Ovary (tissue), 9 donors: Measurements from ENCODE around the gene USP2. TPM values are rescaled to one million over a fixed set of nuclear protein-coding genes. Genes with fewer than 3 reads are reported as not detected.

Source experiments
- DNase-seq, 5 donors: peaks; one replicate each; pipeline ENCODE4 v3.0.0-alpha.2; 2019 to 2020
- H3K27ac ChIP-seq, 2 donors: fragments of 200-600 bp; one replicate each; pipeline versions ENCODE4 v1.5.1 to v1.8.0; 2019 to 2022
- H3K27me3 ChIP-seq: fragments of 200-600 bp; one replicate; pipeline ENCODE4 v1.8.0; 2022
- H3K36me3 ChIP-seq: fragments of 200-600 bp; sonication (generic); one replicate; pipeline ENCODE4 v1.5.1; 2019
- H3K4me1 ChIP-seq: one replicate; pipeline ENCODE4 v1.8.1; 2013; ENCODE audit warnings: mild to moderate bottlenecking, moderate library complexity; ENCODE audit not compliant: insufficient read depth
- H3K4me3 ChIP-seq: fragments of 200-600 bp; sonication (generic); one replicate; pipeline ENCODE4 v1.5.1; 2017
- H3K9me3 ChIP-seq, 2 donors: fragments of 200-600 bp in 1 of 2; sonication (generic) in 1 of 2; one replicate each; pipeline versions ENCODE4 v1.5.1 to v1.8.1; 2013 to 2019; ENCODE audit warnings: mild to moderate bottlenecking in 1 of 2, moderate library complexity in 1 of 2
- CTCF ChIP-seq, 3 donors: fragments of 450-650 bp in 2 of 3; fragments of 200-600 bp in 1 of 3; IDR thresholded peaks; one replicate each; pipeline versions ENCODE4 v1.5.1 to v1.8.0; 2016 to 2022; ENCODE audit warnings: antibody characterized with exemption in 3 of 3, mild to moderate bottlenecking in 1 of 3
- EP300 ChIP-seq: sonication (generic); formaldehyde crosslinking; IDR thresholded peaks from one replicate; pipeline ENCODE4 v1.6.1; 2017; ENCODE audit warnings: antibody characterized with exemption
- POLR2A ChIP-seq: fragments of 450-650 bp; IDR thresholded peaks from one replicate; pipeline ENCODE4 v1.6.1; 2017; ENCODE audit warnings: antibody characterized with exemption, mild to moderate bottlenecking, moderate library complexity
- WGBS, 3 donors: extraction: QIAGEN DNeasy Blood & Tissue Kit in 1 of 3; methylation state at CpG; one replicate each; pipeline versions ENCODE4 v1.1.5 to v1.1.7; 2013 to 2017; 5-methylcytosine and 5-hydroxymethylcytosine counted together
- intact Hi-C, 4 donors: fragments of 100-400 bp; cut with DNase I; formaldehyde crosslinking; loops; one replicate each; pipeline versions ENCODE4 v1.11.0 to v1.15.1; 2022 to 2023
- polyA plus RNA-seq, 2 donors: library from polyadenylated mRNA; stranded (reverse); fragments of 200-250 nt in 1 of 2; fragments of 350-450 nt in 1 of 2; fragmentation: Illumina TruSeq in 1 of 2; extraction: RNeasy Lipid Tissue Mini Kit (QIAGEN cat#74804) in 1 of 2; gene quantifications; one replicate each; pipeline ENCODE4 v1.2.3, GENCODE V29; 2013 to 2014
- total RNA-seq, 7 donors: library from RNA; depleted of rRNA in 2 of 7; stranded (reverse); fragments of >200 nt in 2 of 7; fragmentation: NEBNext Ultra II Directional in 3 of 7; extraction: Animal tissue kit (Norgen Biotek cat#: 25700) in 3 of 7; gene quantifications; one replicate each; pipeline versions ENCODE4 v1.1.0 to v1.2.4, GENCODE V29; 2016 to 2023
- donor health status: DM: no; HTN: no; CAD: no; lungs with moderate emphysema.
- donor health status: DM: no; HTN: no; CAD: no.
- donor health status: Bipolar disorder and iron deficiency.
- donor health status: DM: yes; HTN: yes; CAD: no.
- donor health status: DM: no; HTN: no; CAD: no.
- donor health status: DM: yes; HTN: yes; CAD: no.

The USP2 gene
- total and polyA plus RNA-seq, 9 donors = 1.0 to 16.9 (median 4.0) TPM

DNA sequence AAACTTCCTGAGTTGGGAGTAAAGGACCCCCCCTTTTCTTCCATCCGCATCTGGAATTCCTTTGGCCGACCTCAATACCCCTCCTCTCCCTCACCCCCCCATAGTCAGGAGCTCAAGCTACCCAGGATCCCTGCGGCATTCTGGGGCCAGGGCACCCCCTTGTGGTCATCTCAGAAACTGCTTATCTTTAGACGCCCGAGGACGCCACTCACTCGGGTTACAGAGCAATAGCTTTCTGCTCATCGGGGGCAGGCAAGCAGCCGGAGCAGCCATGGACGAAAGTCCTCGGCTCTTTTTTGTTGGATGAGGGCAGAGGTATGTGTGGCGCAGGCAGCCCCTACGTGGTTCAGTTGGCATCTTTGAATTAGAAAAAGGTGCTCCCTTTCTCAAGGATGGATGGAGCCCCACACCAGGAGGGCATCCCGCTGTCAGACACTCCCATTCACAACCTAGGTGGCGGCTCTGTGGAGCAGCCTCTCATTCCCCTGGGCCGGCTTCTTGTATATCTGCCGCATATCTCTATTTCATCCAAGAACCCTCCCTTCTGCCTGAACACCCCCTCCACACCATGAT, 43.1 kb downstream of the USP2 start:
- DNase-seq = peak in 4 of 5 donors; percentile 66 to 79 (median 73)
- WGBS, 3 donors = 11 to 16% (median 14%) methylated on average over 17 of the region's 17 CpGs
- Histone ChIP-seq H3K27me3 (no peaks in the 10 kb centered on the region), H3K4me3 (no peak overlapping the region), H3K27ac (no peak overlapping the region), H3K36me3 (no peaks in the 10 kb centered on the region), H3K9me3 (no peaks in the 10 kb centered on the region), H3K4me1 (peaks cover 10% of the 10 kb centered on the region)
- no peak for TF ChIP-seq EP300
- peak; percentile 46 to 73 (median 67) for TF ChIP-seq CTCF (IDR thresholded peaks at IDR 0.05)
- no peak for TF ChIP-seq POLR2A
- intact Hi-C loops = loop anchor here in 1 of 4 donors (5.0 to 10.0 kb wide), 2 partner anchors 131 to 244 kb away; partner anchors contain the start of gene CBL

DNA sequence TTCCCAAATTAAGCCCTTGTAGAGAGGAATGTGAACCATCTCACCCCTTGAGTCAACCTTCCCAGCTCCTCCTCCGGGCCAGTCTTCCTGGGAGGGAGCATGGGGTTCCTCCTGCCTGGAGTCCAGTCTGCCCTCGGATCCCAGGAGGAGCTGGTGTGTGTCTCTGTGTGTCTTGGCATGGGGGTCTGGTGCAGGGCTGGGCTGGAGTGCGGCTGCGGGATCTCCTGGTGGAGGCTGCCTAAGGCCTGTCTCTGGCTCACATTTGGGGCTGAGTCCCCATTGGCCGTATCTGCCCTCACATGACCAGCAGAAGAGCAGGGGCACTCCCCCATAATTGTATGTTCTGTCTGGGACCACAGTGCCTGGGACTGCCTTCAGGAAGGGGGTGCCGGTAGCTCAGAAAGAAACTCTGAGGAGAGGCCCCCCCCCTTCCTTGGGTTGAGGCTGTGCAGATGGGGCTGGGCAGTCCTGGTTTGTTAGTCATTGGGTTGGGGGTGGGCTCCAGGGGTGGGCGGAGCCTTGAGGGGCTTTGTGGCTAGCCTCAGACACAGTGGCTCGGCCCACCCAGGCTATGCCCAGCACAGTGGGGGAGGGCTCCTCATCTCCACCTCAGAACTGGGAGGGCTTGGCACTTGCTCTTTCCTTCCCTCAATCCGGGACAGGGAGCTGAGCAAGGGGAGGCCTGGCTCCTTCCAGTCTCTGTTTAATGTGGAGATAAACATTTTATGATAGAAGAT, 43.7 kb downstream of the USP2 start:
- 7 to 16% (median 11%) methylated on average over 8 to 9 of the region's 9 CpGs for WGBS, 3 donors
- Histone ChIP-seq H3K4me1 (peaks cover 10% of the 10 kb centered on the region), H3K27ac (no peak overlapping the region), H3K4me3 (no peak overlapping the region), H3K9me3 (no peaks in the 10 kb centered on the region), H3K36me3 (no peaks in the 10 kb centered on the region), H3K27me3 (no peaks in the 10 kb centered on the region)
- peak in 1 of 5 donors; percentile 52 for DNase-seq
- intact Hi-C loops = loop anchor here in 1 of 4 donors (5.0 to 10.0 kb wide), 2 partner anchors 130 to 243 kb away; partner anchors contain the start of gene CBL
- no peak for TF ChIP-seq EP300
- TF ChIP-seq POLR2A = no peak
- TF ChIP-seq CTCF (IDR thresholded peaks at IDR 0.05) = no peak

- no peak for DNase-seq
- no peak for TF ChIP-seq CTCF (IDR thresholded peaks at IDR 0.05)
- TF ChIP-seq POLR2A = no peak
- TF ChIP-seq EP300 = no peak
- peaks cover 10% of the 10 kb centered on the region for H3K4me1 ChIP-seq
Measured at GRCh38 chr11:119336744-119337469, 44.6 kb downstream of the USP2 start.

More at GRCh38 chr11:119336744-119337469, 44.6 kb downstream of the USP2 start:
- no peak overlapping the region for H3K4me3 ChIP-seq
- WGBS, 3 donors = 70 to 80% (median 74%) methylated on average over 8 to 9 of the region's 9 CpGs
- no peaks in the 10 kb centered on the region for H3K9me3 ChIP-seq
- no peaks in the 10 kb centered on the region for H3K27me3 ChIP-seq
- no peaks in the 10 kb centered on the region for H3K36me3 ChIP-seq
- H3K27ac ChIP-seq = no peak overlapping the region
- intact Hi-C loops = loop anchor here in 1 of 4 donors (5.0 to 10.0 kb wide), 2 partner anchors 130 to 242 kb away; partner anchors contain the start of gene CBL
